Skeletal muscle satellite cell (primary cell): Measurements from ENCODE around the gene ROBO2.

Source experiments
- H3K27me3 ChIP-seq: 2 replicates; pipeline ENCODE4 v1.7.0; 2013; ENCODE audit warnings: low read length; ENCODE audit not compliant: control insufficient read depth, insufficient read depth
- H3K36me3 ChIP-seq: 2 replicates; pipeline ENCODE4 v1.7.0; 2013; ENCODE audit warnings: mild to moderate bottlenecking, control low read depth, low read length; ENCODE audit not compliant: insufficient read depth
- H3K4me1 ChIP-seq: 2 replicates; pipeline ENCODE4 v1.7.0; 2013; ENCODE audit warnings: low read length; ENCODE audit not compliant: control insufficient read depth, insufficient read depth
- H3K4me2 ChIP-seq: 2 replicates; pipeline ENCODE4 v1.7.0; 2013; ENCODE audit warnings: mild to moderate bottlenecking, low read length
- H3K4me3 ChIP-seq: 2 replicates; pipeline ENCODE4 v1.7.0; 2013; ENCODE audit warnings: low read length
- H3K9ac ChIP-seq: 2 replicates; pipeline ENCODE4 v1.7.0; 2013; ENCODE audit warnings: mild to moderate bottlenecking, low read depth, low read length, moderate library complexity
- H3K9me3 ChIP-seq: replicated peaks from 2 replicates; pipeline ENCODE4 v1.7.0; 2013; ENCODE audit warnings: mild to moderate bottlenecking, control low read depth, low read length

The ROBO2 gene

DNA sequence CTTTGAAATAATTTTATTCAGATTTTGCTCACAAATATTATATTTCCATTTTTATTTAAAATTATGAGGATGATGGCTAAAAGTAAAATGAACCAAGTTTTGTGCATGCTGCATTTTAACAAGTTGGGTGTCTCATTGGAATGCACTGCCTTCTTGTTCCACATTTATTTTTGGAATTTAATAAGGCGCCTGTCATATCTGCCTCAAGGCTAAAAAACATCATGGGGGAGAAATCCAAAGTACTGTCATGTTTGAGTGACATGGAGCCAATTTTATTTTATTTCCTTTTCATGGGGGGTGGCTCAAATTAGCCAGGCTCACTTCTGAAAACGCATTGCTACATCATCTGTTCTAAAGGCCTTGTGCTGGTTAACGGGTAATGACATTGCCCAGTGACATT lies 205.1 kb downstream of the ROBO2 start:
- Histone ChIP-seq H3K4me1 (no peaks in the 10 kb centered on the region), H3K36me3 (no peaks in the 10 kb centered on the region), H3K27me3 (no peaks in the 10 kb centered on the region), H3K9ac (no peak overlapping the region), H3K4me2 (no peak overlapping the region), H3K4me3 (no peak overlapping the region), H3K9me3 (no peaks in the 10 kb centered on the region)

DNA sequence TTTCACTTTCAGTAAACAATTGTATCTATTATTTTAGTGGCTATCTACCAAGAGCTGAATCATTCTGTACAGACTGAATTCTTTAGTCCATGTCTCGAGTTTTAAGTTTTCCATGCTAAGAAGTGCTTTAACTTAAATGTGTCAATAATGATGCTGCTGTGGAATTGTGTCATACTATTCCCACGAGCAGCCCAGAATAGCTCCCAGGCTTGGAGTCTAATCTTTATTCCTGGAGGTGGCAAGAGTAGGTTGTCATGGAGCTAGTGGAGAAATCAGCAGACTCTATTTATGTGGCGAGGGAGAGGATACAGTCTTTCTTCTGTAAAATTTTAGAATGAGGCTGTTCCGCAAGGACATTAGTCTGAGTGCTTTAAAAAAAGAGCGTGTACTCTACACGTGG lies 207.2 kb downstream of the ROBO2 start:
- no peaks in the 10 kb centered on the region for H3K4me1 ChIP-seq
- no peak overlapping the region for H3K9ac ChIP-seq
- H3K4me2 ChIP-seq, result no peak overlapping the region
- H3K4me3 ChIP-seq, result no peak overlapping the region
- H3K36me3 ChIP-seq, result no peaks in the 10 kb centered on the region
- H3K9me3 ChIP-seq, result no peaks in the 10 kb centered on the region
- H3K27me3 ChIP-seq, result no peaks in the 10 kb centered on the region

DNA sequence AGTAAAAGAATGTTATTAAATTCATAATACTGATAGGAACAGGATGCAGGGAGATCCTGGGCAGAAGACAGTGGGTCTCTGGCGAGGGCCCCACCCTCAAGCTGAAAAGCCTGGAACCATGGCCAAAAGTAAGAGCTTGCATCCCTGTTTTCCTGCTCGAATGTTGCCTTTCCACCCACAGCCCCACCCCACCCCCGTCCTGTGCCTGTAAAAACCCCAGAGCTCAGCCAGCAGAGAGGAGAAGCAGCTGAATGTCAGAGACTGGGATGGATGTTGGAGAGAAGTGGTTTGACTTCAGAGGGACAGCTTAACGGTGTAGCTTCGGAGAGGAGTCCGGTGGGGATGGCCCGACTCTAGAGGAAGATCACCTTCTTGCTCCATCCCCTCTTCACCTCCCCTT lies 207.9 kb downstream of the ROBO2 start:
- Histone ChIP-seq H3K9ac (no peak overlapping the region), H3K27me3 (no peaks in the 10 kb centered on the region), H3K36me3 (no peaks in the 10 kb centered on the region), H3K4me1 (no peaks in the 10 kb centered on the region), H3K4me2 (no peak overlapping the region), H3K9me3 (no peaks in the 10 kb centered on the region), H3K4me3 (no peak overlapping the region)

DNA sequence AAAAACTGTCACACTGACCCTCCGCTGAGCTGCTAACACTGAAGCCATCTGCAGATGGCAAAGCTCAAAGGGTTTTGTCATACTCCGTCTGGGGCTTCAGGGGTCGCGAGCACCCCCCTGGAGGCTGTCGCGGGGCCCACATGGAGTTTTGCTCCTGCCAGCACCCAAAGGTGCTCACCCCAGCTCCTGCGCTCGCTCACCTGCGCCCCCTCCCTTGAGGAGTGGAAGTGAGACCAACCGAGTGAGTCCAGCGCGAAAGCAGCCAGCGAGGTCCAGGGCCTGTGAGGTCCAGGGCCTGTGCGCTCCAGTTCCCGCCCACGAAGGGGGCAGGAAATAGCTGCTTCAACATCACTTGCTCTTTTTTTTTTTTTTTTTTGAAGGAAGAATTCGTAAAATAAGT lies 208.5 kb downstream of the ROBO2 start:
- no peaks in the 10 kb centered on the region for H3K27me3 ChIP-seq
- H3K9ac ChIP-seq, result no peak overlapping the region
- H3K9me3 ChIP-seq, result no peaks in the 10 kb centered on the region
- H3K4me1 ChIP-seq, result no peaks in the 10 kb centered on the region
- no peaks in the 10 kb centered on the region for H3K36me3 ChIP-seq
- H3K4me2 ChIP-seq, result no peak overlapping the region
- H3K4me3 ChIP-seq, result no peak overlapping the region

DNA sequence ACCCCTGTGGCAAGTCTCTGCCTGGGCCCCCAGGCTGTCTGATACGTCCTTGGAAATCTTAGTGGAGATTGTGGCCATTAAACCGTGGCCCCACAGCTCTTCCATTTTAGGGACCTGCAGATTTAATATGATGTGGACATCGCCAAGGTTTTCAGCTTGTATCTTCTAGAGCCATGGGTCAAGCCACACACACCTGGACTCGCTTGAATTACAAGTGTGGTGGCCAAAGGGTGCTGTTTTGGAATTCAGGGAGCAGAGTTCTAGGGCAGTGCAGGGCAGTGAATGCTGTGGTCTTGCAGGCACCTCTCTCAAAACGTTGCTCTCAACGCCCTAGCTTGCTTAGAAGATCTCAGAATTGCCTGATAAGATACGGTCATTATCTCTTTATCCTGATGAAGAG lies 211.2 kb downstream of the ROBO2 start:
- no peak overlapping the region for H3K4me2 ChIP-seq
- H3K9me3 ChIP-seq, result no peaks in the 10 kb centered on the region
- no peaks in the 10 kb centered on the region for H3K4me1 ChIP-seq
- H3K4me3 ChIP-seq, result no peak overlapping the region
- H3K9ac ChIP-seq, result no peak overlapping the region
- no peaks in the 10 kb centered on the region for H3K27me3 ChIP-seq
- H3K36me3 ChIP-seq, result no peaks in the 10 kb centered on the region

DNA sequence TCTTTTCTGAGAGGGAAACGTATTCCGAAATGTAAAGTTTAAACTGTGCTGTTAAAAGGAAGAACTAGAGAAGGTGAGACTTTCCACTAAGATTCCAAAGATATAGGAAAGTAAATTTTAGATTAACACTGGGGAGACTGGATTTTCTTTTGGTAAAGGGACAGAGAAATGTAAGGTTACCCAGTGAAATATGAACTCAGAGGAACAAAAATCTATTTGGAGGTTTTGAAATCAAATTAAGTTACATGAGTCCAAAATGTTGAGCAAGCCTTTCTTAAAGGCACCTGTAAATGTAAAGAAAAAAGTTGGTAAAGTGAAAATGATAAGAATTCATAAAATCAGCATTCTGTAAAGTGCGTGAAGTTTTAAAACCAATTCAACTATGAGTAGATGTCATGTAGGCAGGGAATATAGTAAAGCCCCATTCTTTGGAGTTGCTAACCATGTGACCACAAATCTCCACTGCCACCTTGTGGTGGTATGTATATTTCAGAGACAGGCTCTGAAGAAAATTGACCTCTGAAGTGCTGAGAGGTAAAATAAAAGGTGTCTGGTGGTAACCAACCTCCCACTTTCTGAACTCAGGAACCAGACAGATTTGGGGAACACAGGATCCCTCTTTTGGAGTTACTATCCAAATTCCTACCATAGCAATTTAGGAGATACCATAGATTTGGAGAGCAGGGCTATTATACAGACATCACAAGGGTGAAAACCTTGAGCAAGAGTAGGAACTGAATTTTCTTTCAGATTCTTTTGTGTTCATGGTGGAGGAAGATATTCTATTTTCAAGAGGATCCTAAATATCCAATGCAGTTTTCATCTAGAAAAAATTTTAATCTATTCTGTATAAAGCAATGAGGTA lies 215.3 kb downstream of the ROBO2 start:
- H3K9me3 ChIP-seq, result no peaks in the 10 kb centered on the region
- no peaks in the 10 kb centered on the region for H3K36me3 ChIP-seq
- no peak overlapping the region for H3K4me3 ChIP-seq
- no peak overlapping the region for H3K4me2 ChIP-seq
- no peaks in the 10 kb centered on the region for H3K4me1 ChIP-seq
- H3K9ac ChIP-seq, result no peak overlapping the region
- H3K27me3 ChIP-seq, result no peaks in the 10 kb centered on the region

DNA sequence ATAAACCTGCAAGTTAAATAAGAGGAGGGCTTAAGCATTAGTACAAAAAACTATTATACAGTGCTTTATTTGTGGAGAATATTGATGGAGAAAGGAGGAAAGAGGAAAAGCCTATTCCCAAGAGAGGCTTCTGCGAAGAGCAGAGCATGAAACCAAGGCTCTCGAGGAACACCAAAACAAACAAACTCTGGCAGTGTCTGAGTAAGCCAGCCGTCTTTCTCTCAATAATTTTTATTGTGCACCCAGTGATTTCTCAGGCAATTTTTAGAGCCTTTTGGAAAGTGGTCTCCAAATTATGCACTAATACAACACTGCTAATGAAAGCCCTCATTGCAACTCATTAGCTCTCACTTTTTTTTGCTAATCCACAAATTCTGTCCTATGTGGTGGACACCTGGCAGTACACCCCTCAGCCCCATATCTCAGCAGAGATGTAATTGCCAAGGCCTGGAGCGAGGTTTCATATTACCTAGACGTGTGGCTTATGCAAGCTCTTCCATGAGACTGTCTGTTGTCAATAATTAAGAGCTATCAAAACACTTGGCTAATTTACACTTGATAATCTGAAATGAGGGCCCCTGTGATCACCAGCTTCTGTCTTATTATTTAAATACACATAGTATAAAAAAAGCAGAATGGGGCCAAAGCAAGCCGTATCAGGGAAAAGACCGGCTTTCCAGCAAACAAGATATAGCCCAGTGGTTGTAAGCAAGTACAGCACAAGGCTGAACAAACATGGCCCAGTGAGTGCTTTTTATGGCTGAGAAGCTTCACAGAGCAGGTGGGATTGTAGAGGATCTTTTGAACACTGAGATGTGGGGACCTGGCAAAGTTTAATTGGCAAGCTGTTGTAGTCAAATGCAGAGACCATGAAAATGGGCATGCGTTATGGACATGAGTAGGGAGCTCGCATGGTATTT lies 216.9 kb downstream of the ROBO2 start:
- no peaks in the 10 kb centered on the region for H3K4me1 ChIP-seq
- H3K36me3 ChIP-seq, result no peaks in the 10 kb centered on the region
- H3K9ac ChIP-seq, result no peak overlapping the region
- no peak overlapping the region for H3K4me2 ChIP-seq
- H3K4me3 ChIP-seq, result no peak overlapping the region
- no peaks in the 10 kb centered on the region for H3K27me3 ChIP-seq
- H3K9me3 ChIP-seq, result no peaks in the 10 kb centered on the region

DNA sequence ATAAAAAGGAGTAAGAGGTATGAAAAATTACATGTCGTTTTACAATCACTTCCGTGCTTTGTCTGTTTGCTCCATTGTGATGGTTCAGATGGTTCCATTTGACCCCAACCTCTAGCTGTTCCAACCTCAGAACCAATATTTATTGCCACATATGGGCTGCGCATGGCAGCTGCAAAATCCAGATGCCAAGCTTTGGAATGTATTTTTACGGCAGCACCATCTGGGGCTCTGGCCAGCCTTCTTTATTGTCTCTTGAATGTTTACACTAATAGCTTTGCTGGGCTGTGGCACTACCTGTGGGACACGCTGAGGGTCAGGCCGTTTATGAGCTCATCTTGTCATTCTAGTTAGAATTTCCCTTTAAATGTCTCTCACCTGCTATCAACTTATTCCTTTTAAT lies 219.8 kb downstream of the ROBO2 start:
- Histone ChIP-seq H3K27me3 (no peaks in the 10 kb centered on the region), H3K9me3 (no peaks in the 10 kb centered on the region), H3K4me3 (no peak overlapping the region), H3K36me3 (no peaks in the 10 kb centered on the region), H3K4me1 (no peaks in the 10 kb centered on the region), H3K9ac (no peak overlapping the region), H3K4me2 (no peak overlapping the region)

DNA sequence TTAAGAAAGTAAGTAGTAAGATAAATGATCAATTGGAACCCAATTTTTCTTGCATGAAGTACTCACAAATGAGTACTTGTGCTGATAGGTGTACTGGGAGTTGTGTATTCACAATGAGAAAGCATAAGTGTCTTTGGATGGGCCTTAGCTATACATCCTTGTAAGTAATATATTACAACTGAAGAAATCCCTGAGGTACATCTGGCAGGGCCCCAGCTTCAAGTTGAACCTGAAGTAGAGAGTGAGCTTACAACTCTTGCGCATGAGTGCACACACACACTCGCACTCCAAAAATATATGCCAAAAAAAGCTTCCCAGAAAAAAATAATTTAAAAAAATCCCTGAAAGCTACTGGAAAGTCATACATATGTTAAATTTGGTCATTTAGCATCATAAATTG lies 222.5 kb downstream of the ROBO2 start:
- Histone ChIP-seq H3K9ac (no peak overlapping the region), H3K4me2 (no peak overlapping the region), H3K27me3 (no peaks in the 10 kb centered on the region), H3K4me3 (no peak overlapping the region), H3K9me3 (no peaks in the 10 kb centered on the region), H3K36me3 (no peaks in the 10 kb centered on the region), H3K4me1 (no peaks in the 10 kb centered on the region)

DNA sequence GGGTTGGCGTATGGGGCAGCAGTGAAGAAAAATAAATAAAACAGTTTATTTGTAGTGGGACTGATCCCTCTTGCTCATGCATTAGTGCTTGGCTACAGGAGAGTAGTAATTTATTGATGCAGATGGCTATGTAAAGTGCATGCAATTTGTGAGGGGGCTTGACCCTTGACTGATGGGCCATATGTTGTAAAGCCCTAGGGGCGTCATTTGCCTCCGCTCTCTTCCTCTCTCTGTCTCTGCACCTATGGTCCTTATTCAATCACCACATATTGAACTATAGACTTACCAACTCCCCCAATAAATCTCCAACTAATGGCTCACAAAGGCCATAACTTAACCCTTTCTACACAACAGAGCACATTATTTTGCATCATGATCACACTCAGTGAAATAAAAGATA lies 227.7 kb downstream of the ROBO2 start:
- H3K4me1 ChIP-seq, result no peaks in the 10 kb centered on the region
- no peak overlapping the region for H3K4me3 ChIP-seq
- no peak overlapping the region for H3K9ac ChIP-seq
- no peaks in the 10 kb centered on the region for H3K9me3 ChIP-seq
- no peak overlapping the region for H3K4me2 ChIP-seq
- H3K27me3 ChIP-seq, result no peaks in the 10 kb centered on the region
- H3K36me3 ChIP-seq, result no peaks in the 10 kb centered on the region

DNA sequence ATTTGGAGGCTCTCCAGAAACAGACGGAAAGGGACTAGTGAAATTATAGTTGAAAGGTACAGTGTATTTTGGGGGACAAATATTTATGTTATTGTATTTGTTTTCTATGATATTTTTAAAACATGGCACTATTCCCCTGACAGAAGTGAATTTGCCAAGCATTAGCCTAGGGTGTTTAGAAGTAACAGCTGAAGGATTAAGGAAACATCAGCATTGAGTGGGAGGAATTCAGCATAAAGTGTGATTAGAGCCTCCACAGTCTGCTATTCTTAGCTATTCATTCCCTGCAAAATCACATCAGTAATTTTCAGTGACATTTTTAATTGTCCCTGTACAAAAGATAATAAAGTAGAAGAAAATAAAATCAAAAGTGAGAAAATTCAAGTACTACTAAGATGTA lies 231.4 kb downstream of the ROBO2 start:
- Histone ChIP-seq H3K4me3 (no peak overlapping the region), H3K36me3 (no peaks in the 10 kb centered on the region), H3K27me3 (no peaks in the 10 kb centered on the region), H3K9me3 (no peaks in the 10 kb centered on the region), H3K4me1 (no peaks in the 10 kb centered on the region), H3K4me2 (no peak overlapping the region), H3K9ac (no peak overlapping the region)
